Breast epithelium (tissue), 3 donors: ENCODE data around the gene TP53BP2.

Experiments
- POLR2A ChIP-seq: fragments of 450-650 bp; IDR thresholded peaks from one replicate; pipeline ENCODE4 v1.6.1; 2016; ENCODE audit warnings: antibody characterized with exemption, mild to moderate bottlenecking, moderate library complexity
- TF ChIP-seq, protein P1 (sequence below), 3 donors: fragments of 450-650 bp; IDR thresholded peaks; one replicate each; pipeline ENCODE4 v1.5.1; 2016 to 2017; ENCODE audit warnings: antibody characterized with exemption in 3 of 3, mild to moderate bottlenecking in 3 of 3, moderate library complexity in 3 of 3

DNA sequence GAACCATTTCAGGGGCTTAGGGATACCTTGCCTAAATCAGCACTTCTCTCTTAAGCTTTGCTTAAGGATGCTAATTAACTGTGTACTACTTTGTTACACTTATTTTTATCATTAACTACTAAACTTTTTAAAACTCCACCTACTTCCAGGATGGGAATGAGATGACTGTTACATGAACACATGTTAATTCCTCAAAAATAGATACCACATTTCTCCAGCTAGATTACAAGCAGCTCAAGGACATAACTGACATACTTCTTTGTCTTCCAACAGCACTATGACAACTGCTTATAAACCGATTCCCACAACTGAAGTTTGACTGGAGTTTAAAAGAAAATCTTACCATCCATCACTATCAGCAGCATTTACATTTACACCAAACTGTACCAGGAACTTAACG is 53.7 kb downstream of the TP53BP2 start:
- TF ChIP-seq, protein P1, sequence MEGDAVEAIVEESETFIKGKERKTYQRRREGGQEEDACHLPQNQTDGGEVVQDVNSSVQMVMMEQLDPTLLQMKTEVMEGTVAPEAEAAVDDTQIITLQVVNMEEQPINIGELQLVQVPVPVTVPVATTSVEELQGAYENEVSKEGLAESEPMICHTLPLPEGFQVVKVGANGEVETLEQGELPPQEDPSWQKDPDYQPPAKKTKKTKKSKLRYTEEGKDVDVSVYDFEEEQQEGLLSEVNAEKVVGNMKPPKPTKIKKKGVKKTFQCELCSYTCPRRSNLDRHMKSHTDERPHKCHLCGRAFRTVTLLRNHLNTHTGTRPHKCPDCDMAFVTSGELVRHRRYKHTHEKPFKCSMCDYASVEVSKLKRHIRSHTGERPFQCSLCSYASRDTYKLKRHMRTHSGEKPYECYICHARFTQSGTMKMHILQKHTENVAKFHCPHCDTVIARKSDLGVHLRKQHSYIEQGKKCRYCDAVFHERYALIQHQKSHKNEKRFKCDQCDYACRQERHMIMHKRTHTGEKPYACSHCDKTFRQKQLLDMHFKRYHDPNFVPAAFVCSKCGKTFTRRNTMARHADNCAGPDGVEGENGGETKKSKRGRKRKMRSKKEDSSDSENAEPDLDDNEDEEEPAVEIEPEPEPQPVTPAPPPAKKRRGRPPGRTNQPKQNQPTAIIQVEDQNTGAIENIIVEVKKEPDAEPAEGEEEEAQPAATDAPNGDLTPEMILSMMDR (IDR thresholded peaks at IDR 0.05) = no peak
- TF ChIP-seq POLR2A = no peak
